Activated naive CD8-positive, alpha-beta T cell treated with anti-CD3 and anti-CD28 coated beads, Interleukin-2, amount 50 U/mL, for 16 hours (primary cell): ENCODE results near the gene EFNB3.

Source experiments
- DNase-seq: peaks from one replicate; pipeline ENCODE4 v3.0.0-alpha.2; 2020; ENCODE audit warnings: low read depth, low spot score

The EFNB3 gene

GRCh38 chr17:7716901-7717755, 12.1 kb downstream of the EFNB3 start, which contains the start of gene DNAH2:
TSS of gene DNAH2 (plus strand) at chr17:7717744. CDS start at chr17:7719735, 1,991 bp downstream.
- no peak for DNase-seq

DNA sequence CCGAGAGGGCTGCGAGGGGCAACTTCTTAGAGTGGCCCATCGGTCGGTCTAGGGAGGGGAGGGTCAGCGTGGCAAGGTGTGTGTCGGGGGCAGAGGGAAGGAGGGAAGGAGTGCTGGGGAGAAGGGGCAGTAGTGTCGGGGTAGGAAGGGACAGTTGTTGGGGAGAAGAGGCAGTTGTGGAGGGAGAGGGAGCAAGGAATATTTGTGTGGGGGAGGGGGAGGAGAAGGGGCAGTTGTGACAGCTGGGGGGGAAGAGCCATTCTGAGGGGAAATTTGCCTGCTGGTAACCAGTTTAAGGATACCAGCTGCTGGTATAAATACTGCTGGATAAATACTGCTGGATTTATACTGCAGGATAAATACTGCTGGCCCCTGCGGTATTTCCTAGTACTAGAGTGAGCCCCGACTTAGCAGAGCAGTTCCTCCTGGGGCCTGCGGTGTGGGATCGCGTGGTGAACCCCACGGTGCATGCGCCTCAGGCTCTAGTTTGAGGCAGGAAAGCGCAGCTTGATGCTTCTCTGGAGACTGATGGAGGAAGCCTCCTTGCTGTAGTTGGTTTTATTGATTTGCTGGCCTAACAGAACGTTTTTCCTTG, 12.9 kb downstream of the EFNB3 start:
- no peak for DNase-seq

DNA sequence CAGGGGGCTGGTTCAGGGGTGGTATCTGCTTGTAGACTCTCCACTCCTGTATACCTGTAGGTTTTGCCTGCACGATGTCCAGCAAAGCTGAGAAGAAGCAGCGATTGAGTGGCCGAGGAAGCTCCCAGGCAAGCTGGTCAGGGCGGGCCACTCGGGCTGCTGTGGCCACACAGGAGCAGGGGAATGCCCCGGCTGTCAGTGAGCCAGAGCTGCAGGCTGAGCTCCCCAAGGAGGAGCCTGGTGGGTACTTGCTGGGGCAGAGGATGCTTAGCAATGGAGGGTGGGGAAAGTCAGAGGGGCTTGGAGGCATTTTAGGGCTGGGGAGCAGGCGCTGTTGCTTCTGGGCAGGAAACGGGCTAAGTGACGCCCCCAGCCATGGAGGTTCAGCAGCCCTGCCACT, 14.7 kb downstream of the EFNB3 start:
- DNase-seq: no peak

DNA sequence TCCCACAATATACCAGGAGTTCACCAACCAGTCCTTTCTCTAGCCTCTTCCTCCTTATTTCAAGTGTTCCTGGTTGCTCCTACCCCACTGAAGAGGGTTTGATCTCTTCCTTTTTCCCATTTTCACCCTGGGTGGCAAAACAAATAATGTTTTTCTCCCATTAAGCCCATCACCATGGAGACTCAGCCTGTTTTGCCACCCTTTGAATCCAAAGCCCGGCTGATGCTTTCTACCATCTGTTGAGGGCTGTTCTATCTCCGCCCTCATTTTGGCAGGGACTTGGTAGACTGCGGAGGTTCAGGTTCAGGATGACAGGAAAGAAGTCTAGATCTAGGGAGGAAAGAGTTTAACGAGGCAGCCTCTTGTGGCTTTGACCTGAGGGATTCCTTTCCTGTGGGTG, 15.1 kb downstream of the EFNB3 start:
- no peak for DNase-seq

GRCh38 chr17:7721612-7722011, 16.6 kb downstream of the EFNB3 start:
- no peak for DNase-seq

DNA sequence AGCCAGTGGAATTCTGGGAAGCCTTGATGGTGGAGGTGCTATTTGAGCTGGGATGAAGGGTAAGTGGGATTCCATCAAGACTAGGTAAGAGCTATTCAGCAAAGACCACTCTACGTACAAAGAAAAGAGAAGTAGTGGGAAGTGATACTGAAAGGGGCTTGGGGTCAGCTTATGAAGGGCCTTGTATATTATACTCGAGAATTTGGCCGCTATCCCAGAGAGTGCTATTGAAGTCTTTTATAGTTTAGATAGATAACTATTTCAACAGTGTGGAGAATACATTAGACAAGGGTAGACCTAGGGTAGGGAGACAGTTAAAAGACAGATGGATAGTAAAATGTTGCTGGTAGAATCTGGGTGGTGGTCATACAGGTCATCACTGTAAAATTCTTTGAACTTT, 22.9 kb downstream of the EFNB3 start:
- no peak for DNase-seq

GRCh38 chr17:7729816-7730215, 24.8 kb downstream of the EFNB3 start:
- DNase-seq: no peak

DNA sequence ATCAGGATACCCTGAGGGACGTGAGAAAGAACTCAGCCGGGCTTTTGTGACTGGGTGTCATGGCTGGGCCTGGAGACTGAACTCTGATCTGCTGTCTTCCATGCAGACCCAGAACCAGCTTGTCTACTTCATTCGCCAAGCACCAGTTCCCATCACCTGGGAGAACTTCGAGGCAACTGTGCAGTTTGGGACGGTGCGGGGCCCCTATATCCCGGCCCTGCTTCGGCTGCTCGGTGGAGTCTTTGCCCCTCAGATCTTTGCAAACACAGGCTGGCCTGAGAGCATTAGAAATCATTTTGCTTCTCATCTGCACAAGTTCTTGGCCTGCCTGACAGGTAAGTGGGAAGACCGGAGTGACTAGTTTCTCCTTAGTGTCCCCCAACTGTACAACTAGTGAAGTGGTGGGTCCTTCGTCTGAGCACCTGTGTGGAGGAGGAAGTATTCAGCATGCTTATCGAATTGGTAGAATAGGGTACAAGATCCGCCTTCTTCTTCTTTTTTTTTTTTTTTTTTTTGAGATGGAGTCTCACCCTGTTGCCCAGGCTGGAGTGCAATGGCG, 28.1 kb downstream of the EFNB3 start:
- DNase-seq: no peak

DNA sequence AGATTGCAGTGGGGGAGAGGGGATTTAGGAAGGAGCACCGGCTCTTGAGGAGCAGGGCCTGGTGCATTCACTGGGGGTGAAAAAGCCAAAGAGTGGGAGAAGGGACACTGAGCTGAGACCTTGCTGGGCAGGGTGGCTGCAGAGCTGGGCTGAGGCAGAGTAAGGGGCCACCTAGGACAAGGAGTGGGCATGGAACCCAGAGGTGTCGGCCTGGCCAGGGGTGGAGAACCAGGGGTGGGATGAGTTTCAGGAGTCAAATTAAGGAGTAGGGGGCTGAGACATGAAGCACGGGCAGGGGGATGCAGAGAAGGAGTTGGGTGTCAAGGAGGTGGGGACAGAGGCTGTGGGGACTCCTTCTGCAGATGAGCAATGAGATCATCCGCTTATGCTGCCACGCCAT, 32.6 kb downstream of the EFNB3 start:
- DNase-seq: no peak

- DNase-seq: no peak
Observed at GRCh38 chr17:7739746-7740145, 34.7 kb downstream of the EFNB3 start.

- DNase-seq: no peak
Observed at GRCh38 chr17:7740481-7741001, 35.5 kb downstream of the EFNB3 start.

- DNase-seq: no peak
Observed at GRCh38 chr17:7742729-7743128, 37.7 kb downstream of the EFNB3 start.

GRCh38 chr17:7744416-7744815, 39.4 kb downstream of the EFNB3 start:
- no peak for DNase-seq

- no peak for DNase-seq
Observed at GRCh38 chr17:7745748-7746470, 40.9 kb downstream of the EFNB3 start.

GRCh38 chr17:7747635-7748071, 42.7 kb downstream of the EFNB3 start:
- no peak for DNase-seq

- no peak for DNase-seq
Observed at GRCh38 chr17:7748076-7748775, 43.2 kb downstream of the EFNB3 start.

- DNase-seq: no peak
Observed at GRCh38 chr17:7750321-7750821, 45.4 kb downstream of the EFNB3 start.

DNA sequence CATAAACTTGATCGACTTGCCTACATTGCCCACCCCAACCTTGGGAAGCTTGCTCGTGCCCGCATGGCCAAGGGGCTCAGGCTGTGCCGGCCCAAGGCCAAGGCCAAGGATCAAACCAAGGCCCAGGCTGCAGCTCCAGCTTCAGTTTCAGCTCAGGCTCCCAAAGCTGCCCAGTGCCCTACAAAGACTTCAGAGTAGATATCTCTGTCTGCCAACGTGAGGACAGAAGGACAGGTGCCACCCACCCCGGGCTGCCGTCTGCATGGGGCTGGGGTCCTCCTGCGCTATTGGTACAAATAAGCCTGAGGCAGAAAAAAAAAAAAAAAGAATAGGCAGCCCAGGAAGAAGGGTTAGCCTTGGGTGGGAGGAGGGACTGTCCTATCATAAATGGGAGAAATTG, 49.7 kb downstream of the EFNB3 start:
- no peak for DNase-seq

- DNase-seq: no peak
Observed at GRCh38 chr17:7755095-7755890, 50.3 kb downstream of the EFNB3 start.

GRCh38 chr17:7756968-7757367, 52.0 kb downstream of the EFNB3 start:
- DNase-seq: no peak
